Measurements from ENCODE around the gene CCM2. TPM values are rescaled to one million over a fixed set of nuclear protein-coding genes. Genes with fewer than 3 reads are reported as not detected.

Gene CCM2
- total RNA-seq, 3 donors from 2014 or later (not counting 1 experiment from before 2014, with no cell fraction given): 66.2 to 104 (median 97.5) TPM

DNA sequence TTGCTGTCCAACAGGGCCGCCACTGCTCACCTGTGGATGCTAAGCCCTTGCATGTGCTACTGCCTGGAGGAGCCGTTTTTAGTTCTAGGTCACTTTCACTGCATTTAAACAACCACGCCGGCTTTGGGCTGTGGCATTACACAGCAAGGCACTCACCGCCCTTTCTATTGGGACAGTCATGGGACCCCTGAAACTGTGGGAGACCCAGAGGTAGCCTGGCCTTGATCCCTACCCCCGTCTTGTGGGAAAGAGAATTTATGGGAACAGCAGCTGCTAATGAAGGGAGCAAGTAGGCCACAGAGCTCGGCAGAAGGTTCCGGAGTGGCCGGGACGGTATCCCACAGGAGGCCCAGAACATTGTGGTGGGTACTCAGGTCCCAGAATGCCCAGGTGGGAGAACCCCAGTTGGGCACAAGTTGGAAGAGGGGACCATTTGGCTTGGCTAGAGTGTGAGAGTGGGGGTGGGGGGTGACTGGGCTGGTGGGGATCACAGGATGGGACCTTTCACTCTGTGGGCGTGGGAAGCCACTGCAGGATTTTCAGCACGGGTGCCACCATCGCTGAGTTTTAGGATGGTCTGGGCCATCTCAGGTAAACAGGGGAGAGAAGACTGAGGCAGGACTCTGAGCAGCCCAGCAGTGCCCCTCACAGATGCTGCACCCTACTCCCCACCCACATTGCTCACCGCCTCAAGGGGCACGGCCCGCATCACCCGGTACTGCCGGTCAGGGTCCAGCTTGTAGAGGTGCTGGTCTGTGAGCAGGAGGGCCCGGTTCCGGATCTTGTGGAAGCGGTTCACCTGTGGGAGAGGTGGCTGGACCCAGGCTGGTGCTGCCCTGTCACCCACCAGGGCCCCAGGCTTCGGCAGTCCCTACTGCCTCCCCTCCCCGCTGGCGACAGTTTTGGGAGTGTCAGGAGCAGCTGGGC, 36.4 kb upstream of the CCM2 start:
- DNase-seq: peak in 1 of 2 donors; percentile 22
- WGBS (ENCODE audit: insufficient coverage): 94% methylated on average over 23 of the region's 24 CpGs

GRCh38 chr7:44964384-44964830, 35.6 kb upstream of the CCM2 start:
- Histone ChIP-seq H3K27ac (ENCODE audit: low read length) (no peak overlapping the region), H3K4me3 (ENCODE audit: low read length) (no peak overlapping the region), H3K27me3 (ENCODE audit: control insufficient read depth, insufficient read depth, low read length) (no peaks in the 10 kb centered on the region), H3K4me1 (ENCODE audit: control insufficient read depth, insufficient read depth, low read length) (peaks cover 12% of the 10 kb centered on the region), H3K36me3 (ENCODE audit: control insufficient read depth, insufficient read depth, low read length) (peaks cover 64% of the 10 kb centered on the region), H3K9me3 (ENCODE audit: control insufficient read depth, insufficient read depth, low read length) (no peaks in the 10 kb centered on the region)
- Mint-ChIP-seq H3K4me1 (peaks cover 16 to 19% of the 10 kb centered on the region in 2 donors), H3K4me3 (no peak overlapping the region), H3K27me3 (ENCODE audit: low read depth in 2 of 2) (no peaks in the 10 kb centered on the region), H3K36me3 (no peaks in the 10 kb centered on the region), H3K27ac (peak overlapping the region in 1 of 2 donors; percentile 61), H3K9me3 (no peaks in the 10 kb centered on the region)
- TF ChIP-seq CTCF (IDR thresholded peaks at IDR 0.05): no peak
- DNase-seq (peak in 1 of 2 donors; percentile 42), ATAC-seq (no peak)
- intact Hi-C loops (cut with micrococcal nuclease): no loop called here
- WGBS (ENCODE audit: insufficient coverage): 90% methylated on average over 7 of the region's 7 CpGs

More for the DNA sequence above, 36.4 kb upstream of the CCM2 start:
- no peak for TF ChIP-seq CTCF (IDR thresholded peaks at IDR 0.05)
- Histone ChIP-seq H3K9me3 (ENCODE audit: control insufficient read depth, insufficient read depth, low read length) (no peaks in the 10 kb centered on the region), H3K27me3 (ENCODE audit: control insufficient read depth, insufficient read depth, low read length) (no peaks in the 10 kb centered on the region), H3K27ac (ENCODE audit: low read length) (no peak overlapping the region), H3K4me1 (ENCODE audit: control insufficient read depth, insufficient read depth, low read length) (peaks cover 15% of the 10 kb centered on the region), H3K4me3 (ENCODE audit: low read length) (no peak overlapping the region), H3K36me3 (ENCODE audit: control insufficient read depth, insufficient read depth, low read length) (peaks cover 56% of the 10 kb centered on the region)
- H3K27me3 Mint-ChIP-seq (ENCODE audit: low read depth in 2 of 2): no peaks in the 10 kb centered on the region
- ATAC-seq: no peak
- intact Hi-C loops (cut with micrococcal nuclease): no loop called here
- H3K4me1 Mint-ChIP-seq: peaks cover 23 to 27% of the 10 kb centered on the region in 2 donors
- no peaks in the 10 kb centered on the region for H3K36me3 Mint-ChIP-seq
- peak overlapping the region in 1 of 2 donors; percentile 61 for H3K27ac Mint-ChIP-seq
- H3K4me3 Mint-ChIP-seq: no peak overlapping the region
- H3K9me3 Mint-ChIP-seq: no peaks in the 10 kb centered on the region

DNA sequence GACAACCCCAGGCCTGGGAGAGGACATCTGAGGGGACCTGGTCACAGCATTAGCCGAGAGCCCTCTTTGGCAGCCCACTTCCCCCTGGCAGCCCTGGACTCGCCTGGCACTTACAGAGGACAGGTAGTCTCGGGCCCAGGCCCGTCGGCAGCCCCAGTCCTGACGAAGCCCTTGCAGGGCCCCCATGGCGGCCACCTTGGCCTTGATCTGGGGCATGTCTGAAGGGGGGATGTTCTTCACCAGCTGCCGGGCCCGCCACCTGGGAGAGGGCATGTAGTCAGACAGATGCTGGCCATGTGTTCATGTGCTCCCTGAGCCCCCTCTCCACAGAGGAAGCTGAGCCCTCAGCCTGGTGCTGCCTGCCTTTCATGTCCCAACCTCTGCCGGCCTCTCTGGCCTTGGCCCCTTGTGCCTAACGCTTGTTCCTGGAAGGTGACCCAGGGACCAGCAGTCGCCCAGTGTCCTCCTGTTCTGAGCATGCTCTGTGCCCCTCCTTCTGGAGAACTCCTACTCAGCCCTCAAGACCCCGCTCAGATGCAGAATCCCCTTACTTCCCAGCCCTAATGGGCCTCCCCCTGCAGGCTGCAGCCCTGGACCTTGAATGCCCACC, 35.1 kb upstream of the CCM2 start:
- peak in 1 of 2 donors; percentile 15 for DNase-seq
- Mint-ChIP-seq H3K36me3 (no peaks in the 10 kb centered on the region), H3K4me1 (peaks cover 10 to 13% of the 10 kb centered on the region in 2 donors), H3K9me3 (no peaks in the 10 kb centered on the region), H3K27me3 (ENCODE audit: low read depth in 2 of 2) (no peaks in the 10 kb centered on the region), H3K27ac (peak overlapping the region in 1 of 2 donors; percentile 61), H3K4me3 (no peak overlapping the region)
- Histone ChIP-seq H3K4me1 (ENCODE audit: control insufficient read depth, insufficient read depth, low read length) (peaks cover 7% of the 10 kb centered on the region), H3K27ac (ENCODE audit: low read length) (no peak overlapping the region), H3K27me3 (ENCODE audit: control insufficient read depth, insufficient read depth, low read length) (no peaks in the 10 kb centered on the region), H3K9me3 (ENCODE audit: control insufficient read depth, insufficient read depth, low read length) (no peaks in the 10 kb centered on the region), H3K4me3 (ENCODE audit: low read length) (no peak overlapping the region), H3K36me3 (ENCODE audit: control insufficient read depth, insufficient read depth, low read length) (peaks cover 69% of the 10 kb centered on the region)
- no peak for TF ChIP-seq CTCF (IDR thresholded peaks at IDR 0.05)
- intact Hi-C loops (cut with micrococcal nuclease): no loop called here
- ATAC-seq: no peak
- 91% methylated on average over 13 of the region's 13 CpGs for WGBS (ENCODE audit: insufficient coverage)
